WI38 (cell line): ENCODE data around the gene PTPRE.

Experiments
- H3K4me3 ChIP-seq: 2 replicates; pipeline ENCODE4 v1.5.1; 2011; ENCODE audit warnings: low read depth, mild to moderate bottlenecking, control low read depth, low read length
- TF ChIP-seq, protein P1 (sequence below): IDR thresholded peaks from 2 replicates; pipeline ENCODE4 v1.5.1; 2012; ENCODE audit warnings: low read depth, mild to moderate bottlenecking, control low read depth, low read length

PTPRE gene

DNA sequence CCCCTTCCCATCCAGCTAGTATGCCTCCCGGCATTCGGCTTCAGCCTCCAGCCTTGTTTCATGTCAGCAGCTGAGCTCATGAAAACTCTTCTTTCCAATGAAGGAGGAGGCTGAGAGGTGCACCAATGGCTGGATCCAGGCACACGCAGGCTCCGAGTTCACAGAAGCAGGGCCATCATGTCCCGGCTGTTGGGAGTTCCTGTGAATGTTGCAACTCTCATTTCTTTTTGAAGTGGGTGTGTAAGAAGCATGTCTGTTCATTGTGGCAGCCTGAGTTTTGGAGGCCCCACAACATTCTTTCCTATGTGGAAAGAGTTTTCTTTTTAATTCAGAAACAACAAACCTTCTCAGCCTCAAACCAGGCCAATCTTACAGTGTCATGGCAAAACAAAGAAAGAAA, 89.7 kb downstream of the PTPRE start:
- no peak overlapping the region for H3K4me3 ChIP-seq
- TF ChIP-seq, protein P1, sequence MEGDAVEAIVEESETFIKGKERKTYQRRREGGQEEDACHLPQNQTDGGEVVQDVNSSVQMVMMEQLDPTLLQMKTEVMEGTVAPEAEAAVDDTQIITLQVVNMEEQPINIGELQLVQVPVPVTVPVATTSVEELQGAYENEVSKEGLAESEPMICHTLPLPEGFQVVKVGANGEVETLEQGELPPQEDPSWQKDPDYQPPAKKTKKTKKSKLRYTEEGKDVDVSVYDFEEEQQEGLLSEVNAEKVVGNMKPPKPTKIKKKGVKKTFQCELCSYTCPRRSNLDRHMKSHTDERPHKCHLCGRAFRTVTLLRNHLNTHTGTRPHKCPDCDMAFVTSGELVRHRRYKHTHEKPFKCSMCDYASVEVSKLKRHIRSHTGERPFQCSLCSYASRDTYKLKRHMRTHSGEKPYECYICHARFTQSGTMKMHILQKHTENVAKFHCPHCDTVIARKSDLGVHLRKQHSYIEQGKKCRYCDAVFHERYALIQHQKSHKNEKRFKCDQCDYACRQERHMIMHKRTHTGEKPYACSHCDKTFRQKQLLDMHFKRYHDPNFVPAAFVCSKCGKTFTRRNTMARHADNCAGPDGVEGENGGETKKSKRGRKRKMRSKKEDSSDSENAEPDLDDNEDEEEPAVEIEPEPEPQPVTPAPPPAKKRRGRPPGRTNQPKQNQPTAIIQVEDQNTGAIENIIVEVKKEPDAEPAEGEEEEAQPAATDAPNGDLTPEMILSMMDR: no peak

DNA sequence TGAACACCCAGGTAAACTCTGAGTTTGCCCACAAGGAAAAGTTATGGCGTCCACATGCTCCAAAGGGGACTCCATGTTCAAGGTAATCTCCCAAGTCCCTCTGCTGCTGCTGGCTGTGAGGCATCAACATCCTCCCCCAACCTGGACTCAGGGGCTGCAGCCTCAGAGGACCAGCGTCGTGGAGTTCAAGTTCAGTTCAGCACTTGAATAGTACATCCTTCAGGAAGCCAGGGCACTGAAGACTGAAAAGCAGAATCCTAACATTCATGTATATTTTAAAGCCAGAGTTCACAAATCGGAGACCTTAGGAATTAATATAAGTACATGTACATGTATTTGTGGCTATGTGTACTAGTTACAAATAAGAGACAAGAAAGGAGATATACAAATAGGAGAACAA, 90.4 kb downstream of the PTPRE start:
- TF ChIP-seq, protein P1: no peak

DNA sequence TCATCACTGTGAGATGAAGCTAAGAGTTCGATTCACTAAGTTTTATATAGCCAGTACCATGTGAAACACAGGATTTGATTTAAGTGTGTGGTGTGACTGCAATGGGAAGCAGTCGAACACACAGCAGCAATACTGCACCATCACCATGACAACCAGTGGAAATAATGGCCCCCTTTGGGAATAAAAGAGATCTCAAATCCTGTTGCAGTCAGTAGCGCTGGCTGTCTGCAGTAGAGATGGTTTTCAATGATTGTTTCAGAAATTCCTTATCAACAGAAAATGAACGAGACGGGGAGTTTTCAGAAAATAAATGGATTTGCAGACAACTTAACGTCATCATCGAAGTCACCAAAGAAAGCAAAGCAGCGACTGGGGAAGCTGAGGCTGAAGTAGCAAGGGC, 91.0 kb downstream of the PTPRE start:
- TF ChIP-seq, protein P1: no peak
- H3K4me3 ChIP-seq: no peak overlapping the region

More for the DNA sequence above, 90.4 kb downstream of the PTPRE start:
- no peak overlapping the region for H3K4me3 ChIP-seq

DNA sequence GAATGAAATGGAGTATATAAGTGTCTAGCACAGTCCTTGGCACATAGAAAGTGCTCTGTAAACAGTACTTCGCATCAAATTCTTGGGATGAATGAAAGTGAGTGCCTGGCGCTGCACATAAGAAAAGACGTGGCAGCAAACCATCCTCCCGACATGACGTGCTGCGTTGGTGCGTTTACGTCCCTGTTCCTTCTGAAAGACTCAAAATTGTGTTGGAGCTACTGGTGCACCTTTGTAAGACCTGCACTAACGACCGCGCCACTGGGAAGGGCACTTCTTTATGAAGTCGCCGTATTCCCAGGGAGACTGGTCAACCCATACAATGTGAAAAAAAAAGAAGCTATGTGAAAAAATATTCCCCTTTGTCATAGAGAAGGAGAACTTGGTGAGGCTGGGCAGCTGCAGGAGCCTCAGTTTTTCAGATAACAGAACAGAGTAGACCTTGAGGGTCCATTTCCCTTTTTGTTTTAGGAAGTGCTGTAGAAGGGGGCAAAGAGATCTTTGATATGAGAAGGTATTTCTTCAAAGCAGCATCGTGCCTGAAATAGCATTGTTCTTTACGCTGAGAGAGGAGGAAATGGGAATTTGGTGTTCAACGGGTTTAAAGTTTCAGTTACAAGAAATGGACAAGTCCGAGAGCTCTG, 91.7 kb downstream of the PTPRE start:
- H3K4me3 ChIP-seq: no peak overlapping the region
- TF ChIP-seq, protein P1: no peak

DNA sequence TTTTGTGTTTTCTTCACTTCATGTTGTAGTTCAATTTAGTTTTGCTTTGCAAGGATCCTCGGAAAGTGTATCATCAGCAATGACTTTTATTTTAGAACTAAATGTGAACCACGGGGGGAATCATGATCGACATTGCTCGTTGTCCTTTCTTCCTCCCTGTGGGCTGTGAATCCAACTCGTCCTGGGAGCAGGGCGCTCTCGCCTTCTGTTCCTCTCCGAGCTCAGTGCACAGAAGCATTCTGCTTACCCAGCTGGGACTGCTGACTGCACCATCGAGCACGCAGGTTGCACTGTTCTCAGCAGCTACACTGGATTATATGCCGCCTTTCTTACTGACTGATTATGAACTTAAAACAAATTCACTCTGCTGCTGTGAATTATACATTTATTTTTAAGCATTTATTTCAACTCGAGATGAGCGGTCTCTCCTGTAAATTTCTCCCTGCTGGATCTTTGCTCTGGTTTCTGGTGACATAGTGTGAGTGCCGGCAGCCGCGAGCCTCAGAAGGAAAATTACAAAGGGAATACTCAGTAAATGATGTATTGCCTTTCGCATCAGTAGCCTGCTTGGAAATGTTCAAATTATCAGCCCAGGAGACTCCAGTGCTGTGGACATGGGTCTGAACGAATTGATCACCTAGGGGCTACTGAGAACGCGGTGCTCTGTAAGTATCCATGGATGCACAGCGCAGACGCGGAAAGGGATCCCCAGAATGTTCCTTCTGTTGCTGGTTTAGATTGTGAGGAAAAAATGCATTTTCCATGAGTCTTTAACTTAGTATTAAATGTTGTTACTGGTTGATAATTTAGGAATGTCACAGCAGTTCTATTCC, 92.6 kb downstream of the PTPRE start:
- TF ChIP-seq, protein P1: no peak
- no peak overlapping the region for H3K4me3 ChIP-seq

DNA sequence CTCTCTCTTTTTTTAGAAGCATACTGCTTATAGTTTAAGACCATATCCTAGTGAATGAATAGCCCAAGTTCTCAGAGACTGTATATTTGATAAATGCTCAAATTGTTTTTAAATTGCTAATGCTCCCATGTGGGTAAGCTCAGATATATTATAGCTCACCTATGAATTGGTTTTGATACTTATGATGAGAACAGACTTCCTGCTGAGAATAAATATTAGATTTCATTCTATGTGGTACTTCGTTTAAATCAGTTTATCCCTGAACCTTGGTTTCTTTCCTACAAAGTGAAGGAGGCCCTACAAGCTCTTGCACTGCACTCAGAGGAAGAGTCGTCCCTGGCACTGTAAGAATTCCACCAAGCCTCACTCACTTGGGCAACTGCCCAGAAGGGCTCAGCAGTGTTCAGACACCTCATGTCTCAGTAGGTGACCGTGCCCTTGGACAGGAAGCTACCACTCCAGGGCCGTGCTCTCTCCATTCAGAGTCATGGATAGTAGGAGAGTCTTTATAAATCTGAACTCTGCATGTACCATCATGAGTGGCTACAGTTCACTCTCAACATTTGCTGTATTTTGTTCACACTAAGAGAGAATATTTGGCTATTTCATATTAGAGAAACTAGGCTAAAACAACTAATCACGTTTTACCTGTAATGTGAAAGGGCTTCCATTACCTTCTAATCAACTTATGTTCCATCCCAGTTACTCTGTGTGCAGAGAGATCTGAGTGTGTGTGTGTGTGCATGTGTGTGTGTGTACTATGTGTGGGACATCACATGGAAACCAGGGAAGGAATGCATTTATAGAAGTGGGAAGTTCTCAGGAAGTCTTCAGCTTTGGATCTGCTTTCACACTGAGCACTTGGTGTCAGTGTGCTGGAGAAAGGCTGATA, 93.8 kb downstream of the PTPRE start:
- TF ChIP-seq, protein P1: no peak
- H3K4me3 ChIP-seq: no peak overlapping the region
